HG03378 (cell line): ENCODE measurements around the gene CTNNBIP1.

Source experiments
- ATAC-seq: cut with Tn5 transposase; IDR thresholded peaks from one replicate; pipeline ENCODE4 v1.9.1; 2021; ENCODE audit warnings: mild to moderate bottlenecking, moderate library complexity; ENCODE audit not compliant: unreplicated experiment

CTNNBIP1 gene

GRCh38 chr1:9905010-9905409 lies 5.1 kb downstream of the CTNNBIP1 start:
- ATAC-seq: no peak

DNA sequence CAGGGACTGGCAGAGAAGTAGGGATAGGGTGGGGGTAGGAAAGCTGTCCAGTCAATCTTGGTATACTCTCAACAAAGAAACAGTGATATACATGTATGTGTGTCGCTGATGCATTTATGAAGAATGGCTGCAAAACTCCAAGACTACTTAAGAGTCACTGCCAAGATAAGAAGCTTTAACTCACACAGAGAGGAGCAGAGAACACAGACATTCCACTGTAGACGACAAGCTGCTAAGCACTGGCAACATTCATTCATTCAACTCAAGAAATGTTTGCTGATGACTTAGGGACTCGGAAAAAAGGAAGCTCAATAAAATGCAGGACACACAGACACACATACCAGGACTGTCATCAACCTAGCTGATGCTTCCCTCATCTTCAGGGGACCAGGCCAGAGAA lies 5.5 kb downstream of the CTNNBIP1 start:
- no peak for ATAC-seq

- ATAC-seq: no peak
Observed at GRCh38 chr1:9903801-9904527, 6.1 kb downstream of the CTNNBIP1 start.

DNA sequence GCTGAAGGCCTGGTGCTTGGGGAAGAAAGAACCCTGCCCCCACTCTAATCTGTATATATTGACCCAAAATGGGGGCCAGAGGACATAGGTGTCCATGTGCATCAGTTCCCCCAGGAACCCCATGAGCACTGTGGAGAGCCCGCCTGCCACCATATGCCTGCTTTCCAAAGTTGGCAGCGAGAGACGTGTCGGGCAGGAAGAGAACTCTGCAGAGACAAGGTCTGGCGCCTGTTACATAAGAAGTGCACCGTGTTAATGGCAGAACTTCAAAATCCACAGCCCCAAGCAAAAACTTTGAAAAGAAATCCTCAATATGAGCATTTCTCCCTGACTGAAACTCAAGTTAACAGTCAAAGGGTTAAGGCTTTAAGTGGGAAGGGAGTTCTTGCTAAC lies 8.0 kb downstream of the CTNNBIP1 start:
- no peak for ATAC-seq

GRCh38 chr1:9901148-9902059 lies 8.7 kb downstream of the CTNNBIP1 start:
- ATAC-seq: no peak

- ATAC-seq: no peak
Observed at GRCh38 chr1:9900142-9901043, 9.7 kb downstream of the CTNNBIP1 start.

- ATAC-seq: no peak
Observed at GRCh38 chr1:9894115-9894514, 16.0 kb downstream of the CTNNBIP1 start.

- ATAC-seq: no peak
Observed at GRCh38 chr1:9892563-9893528, 17.2 kb downstream of the CTNNBIP1 start.

- no peak for ATAC-seq
Observed at GRCh38 chr1:9891207-9891606, 18.9 kb downstream of the CTNNBIP1 start.

DNA sequence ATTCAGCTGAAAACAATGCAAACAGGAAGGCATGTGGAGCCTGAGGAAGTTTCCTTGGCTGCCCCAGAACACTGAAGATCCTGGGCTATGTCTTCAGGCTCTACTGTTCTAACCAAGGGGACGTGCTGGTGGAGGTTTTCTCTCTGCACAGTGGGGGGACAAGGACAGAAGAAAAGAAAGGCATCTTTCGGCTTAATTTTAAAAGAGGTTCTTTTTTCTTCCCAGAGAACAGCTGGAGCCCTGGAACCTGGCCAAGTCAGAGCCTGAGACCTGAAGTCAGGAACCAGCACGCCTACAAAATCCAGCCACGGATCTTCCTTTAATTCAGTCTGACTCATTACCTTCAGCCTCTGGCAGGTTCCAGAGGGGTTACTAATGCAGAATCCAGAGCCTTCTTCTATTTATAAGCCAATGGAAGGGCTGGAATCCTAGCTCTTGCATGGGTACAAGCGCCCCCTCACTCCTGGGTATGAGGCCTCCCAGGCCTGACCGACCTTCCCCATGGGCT lies 19.8 kb downstream of the CTNNBIP1 start:
- no peak for ATAC-seq

- no peak for ATAC-seq
Observed at GRCh38 chr1:9889411-9889810, 20.7 kb downstream of the CTNNBIP1 start.

DNA sequence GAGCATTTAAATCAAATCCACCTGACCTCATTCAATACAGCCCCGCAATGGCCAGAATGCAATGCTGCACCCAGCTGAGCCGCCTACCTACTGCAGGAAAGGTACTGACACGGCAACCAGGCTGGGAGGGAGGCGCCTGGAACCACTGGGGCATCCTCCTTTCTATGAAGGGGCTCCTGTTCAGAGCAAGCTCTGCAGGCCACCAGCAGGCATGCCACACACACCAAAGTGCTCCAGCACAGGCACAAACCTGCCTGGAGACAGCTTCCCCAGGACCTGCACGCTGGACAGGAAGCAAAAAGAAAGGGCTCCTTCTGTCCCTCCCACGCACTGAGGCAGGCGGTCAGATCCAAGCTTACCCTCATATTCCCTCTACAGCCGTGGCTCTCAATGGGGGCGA lies 21.2 kb downstream of the CTNNBIP1 start:
- no peak for ATAC-seq

GRCh38 chr1:9887070-9887469 lies 23.0 kb downstream of the CTNNBIP1 start:
- no peak for ATAC-seq

DNA sequence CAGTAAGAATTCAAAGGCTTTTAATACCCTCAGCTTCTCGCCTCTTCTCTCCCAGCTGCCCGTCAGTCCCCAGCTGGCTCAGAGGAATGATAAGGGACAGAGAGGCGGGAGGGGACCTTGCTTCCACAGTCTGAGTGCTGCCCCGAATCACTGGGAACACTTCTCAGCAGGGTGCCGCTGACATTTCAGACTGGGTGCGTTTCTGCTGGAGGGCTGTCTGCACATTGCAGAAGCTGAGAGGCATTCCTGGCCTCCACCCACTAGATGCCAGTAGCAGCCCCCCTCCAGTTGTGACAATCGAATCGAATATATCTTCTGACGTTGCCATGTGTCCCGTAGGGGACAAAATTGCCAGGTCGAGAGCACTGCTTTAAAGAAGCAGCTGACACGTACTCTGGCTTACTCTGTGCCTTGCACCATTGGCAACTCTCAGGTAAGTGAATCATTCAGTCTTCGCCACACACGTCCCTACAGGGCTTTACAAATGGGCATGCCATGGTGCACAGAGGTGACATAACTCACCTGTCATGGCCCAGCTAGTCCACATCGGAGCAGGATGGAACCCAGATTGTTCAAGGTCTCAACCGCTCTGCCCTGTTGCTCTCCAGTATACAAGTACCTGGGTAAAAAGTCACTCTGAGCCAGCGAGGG lies 23.9 kb downstream of the CTNNBIP1 start:
- no peak for ATAC-seq

DNA sequence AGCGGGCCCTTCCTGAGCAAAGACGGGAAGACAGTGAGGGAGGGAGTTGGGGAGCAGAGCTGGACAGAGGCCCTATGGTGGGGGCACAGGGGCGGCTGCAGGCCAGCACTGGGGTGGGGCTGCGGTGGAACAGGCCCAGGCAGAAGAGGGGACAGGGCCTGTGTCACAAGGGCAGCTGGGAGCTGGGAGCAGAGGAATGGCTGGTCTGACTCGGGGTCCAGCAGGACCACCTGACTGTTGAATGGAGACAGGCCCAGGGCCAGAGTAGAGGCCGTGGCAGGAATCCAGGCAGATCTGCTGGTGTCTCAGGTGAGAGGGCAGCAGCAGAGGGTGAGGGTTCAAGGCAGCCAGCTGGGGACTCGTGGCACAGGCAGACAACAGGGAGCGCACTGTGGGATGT lies 25.3 kb downstream of the CTNNBIP1 start:
- no peak for ATAC-seq

DNA sequence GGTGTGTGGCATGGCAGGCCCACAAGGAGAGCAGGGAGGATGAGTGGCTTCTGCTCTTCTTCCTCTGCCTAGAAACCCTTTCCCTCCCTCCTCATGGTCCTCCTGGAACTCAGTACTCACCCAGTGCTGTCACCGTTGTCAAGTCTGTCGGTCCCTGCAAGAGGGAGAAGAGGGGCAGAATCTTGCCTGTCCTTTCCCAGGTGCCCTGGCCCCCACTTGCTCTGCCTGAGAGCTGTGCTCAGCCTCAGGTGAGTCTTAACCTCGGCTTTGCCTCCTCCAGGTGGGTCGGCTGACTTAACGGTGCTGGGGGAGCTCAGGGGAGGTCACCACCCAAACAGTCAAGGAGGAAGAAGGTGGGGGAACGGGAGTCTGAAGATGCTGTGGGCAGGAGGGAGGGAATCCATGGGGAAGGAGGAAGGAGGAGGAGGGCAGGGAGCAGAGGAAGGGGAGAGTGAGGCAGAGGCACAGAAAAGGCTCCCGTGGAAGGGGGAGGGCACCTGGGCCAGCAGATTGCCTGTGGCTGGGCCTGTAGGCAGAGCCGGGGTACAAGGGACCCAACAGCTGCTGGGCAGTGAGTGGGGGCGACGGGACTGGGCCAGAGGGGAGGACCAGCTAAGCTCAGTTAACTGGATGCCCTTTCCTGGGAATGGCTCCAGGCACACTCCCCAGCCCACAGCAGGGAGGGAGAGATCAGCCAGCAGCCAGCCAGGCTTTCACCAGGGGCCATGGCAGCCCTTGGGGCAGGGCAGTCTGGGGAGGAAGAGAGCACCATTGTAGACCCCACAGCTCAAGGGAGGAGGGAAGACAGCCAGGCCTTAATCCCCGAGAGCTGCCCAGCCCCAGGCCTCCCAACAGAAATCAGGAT lies 26.3 kb downstream of the CTNNBIP1 start:
- ATAC-seq: no peak

DNA sequence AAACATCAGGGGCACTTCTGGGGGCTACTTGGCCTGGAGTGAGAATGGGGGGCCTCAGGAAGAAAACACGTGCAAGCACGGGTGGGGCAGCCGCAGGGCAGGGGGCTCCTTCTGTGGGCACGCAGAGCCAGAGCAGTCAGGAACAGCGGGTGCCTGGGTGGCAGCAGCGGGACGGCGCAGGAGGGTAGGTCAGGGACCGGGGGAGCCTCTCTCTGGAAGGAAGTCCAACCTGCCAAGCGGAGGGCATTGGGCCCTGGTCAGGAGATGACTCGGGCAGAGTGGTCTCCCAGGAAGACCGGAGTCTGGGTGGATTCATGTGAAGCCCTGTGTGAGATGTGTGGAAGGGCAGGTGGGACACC lies 27.1 kb downstream of the CTNNBIP1 start:
- no peak for ATAC-seq

GRCh38 chr1:9882296-9882944 lies 27.6 kb downstream of the CTNNBIP1 start:
- ATAC-seq: no peak
